ENCODE data around the gene PPP1R12C.

GRCh38 chr19:55119053-55119452, 1.6 kb upstream of the PPP1R12C start:
- TF ChIP-seq, protein P1, sequence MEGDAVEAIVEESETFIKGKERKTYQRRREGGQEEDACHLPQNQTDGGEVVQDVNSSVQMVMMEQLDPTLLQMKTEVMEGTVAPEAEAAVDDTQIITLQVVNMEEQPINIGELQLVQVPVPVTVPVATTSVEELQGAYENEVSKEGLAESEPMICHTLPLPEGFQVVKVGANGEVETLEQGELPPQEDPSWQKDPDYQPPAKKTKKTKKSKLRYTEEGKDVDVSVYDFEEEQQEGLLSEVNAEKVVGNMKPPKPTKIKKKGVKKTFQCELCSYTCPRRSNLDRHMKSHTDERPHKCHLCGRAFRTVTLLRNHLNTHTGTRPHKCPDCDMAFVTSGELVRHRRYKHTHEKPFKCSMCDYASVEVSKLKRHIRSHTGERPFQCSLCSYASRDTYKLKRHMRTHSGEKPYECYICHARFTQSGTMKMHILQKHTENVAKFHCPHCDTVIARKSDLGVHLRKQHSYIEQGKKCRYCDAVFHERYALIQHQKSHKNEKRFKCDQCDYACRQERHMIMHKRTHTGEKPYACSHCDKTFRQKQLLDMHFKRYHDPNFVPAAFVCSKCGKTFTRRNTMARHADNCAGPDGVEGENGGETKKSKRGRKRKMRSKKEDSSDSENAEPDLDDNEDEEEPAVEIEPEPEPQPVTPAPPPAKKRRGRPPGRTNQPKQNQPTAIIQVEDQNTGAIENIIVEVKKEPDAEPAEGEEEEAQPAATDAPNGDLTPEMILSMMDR (IDR thresholded peaks at IDR 0.05), result no peak
- TF ChIP-seq POLR2A (IDR thresholded peaks at IDR 0.05), result no peak
